Limb (tissue), 2 donors: ENCODE results near the gene ZMIZ1.
"Not testable (repeated sequence)": the region's sequence is repeated elsewhere in the genome, so short reads cannot be mapped to it uniquely, and the experiment has no call there.

Source experiments
- DNase-seq, 2 donors: peaks; one replicate each; pipeline ENCODE4 v3.0.0-alpha.2; 2016; ENCODE audit errors: extremely low spot score in 2 of 2

Gene ZMIZ1

GRCh38 chr10:79318369-79318768 is 249.6 kb downstream of the ZMIZ1 start:
- DNase-seq = no peak

GRCh38 chr10:79319115-79319771 is 250.5 kb downstream of the ZMIZ1 start:
- no peak for DNase-seq

- DNase-seq = no peak
Observed at GRCh38 chr10:79320316-79320715, 251.6 kb downstream of the ZMIZ1 start.

- DNase-seq = no peak
Observed at GRCh38 chr10:79320820-79321493, 252.2 kb downstream of the ZMIZ1 start.

- DNase-seq = no peak
Observed at GRCh38 chr10:79321494-79321882, 252.7 kb downstream of the ZMIZ1 start.

- no peak for DNase-seq
Observed at GRCh38 chr10:79321951-79322350, 253.2 kb downstream of the ZMIZ1 start.

- peak; percentile 44 to 52 for DNase-seq
Observed at GRCh38 chr10:79322616-79323543, 254.1 kb downstream of the ZMIZ1 start.

GRCh38 chr10:79323602-79324001 is 254.8 kb downstream of the ZMIZ1 start:
- no peak for DNase-seq

GRCh38 chr10:79324032-79324695 is 255.4 kb downstream of the ZMIZ1 start:
- DNase-seq = no peak

GRCh38 chr10:79326361-79327089 is 257.8 kb downstream of the ZMIZ1 start:
- no peak for DNase-seq

GRCh38 chr10:79327090-79327457 is 258.3 kb downstream of the ZMIZ1 start:
- no peak for DNase-seq

GRCh38 chr10:79328147-79328701 is 259.5 kb downstream of the ZMIZ1 start:
- DNase-seq = no peak

- no peak for DNase-seq
Observed at GRCh38 chr10:79328737-79329504, 260.2 kb downstream of the ZMIZ1 start.

GRCh38 chr10:79329529-79329928 is 260.8 kb downstream of the ZMIZ1 start:
- DNase-seq = no peak

- DNase-seq = no peak
Observed at GRCh38 chr10:79331226-79331625, 262.5 kb downstream of the ZMIZ1 start.

GRCh38 chr10:79331709-79332108 is 262.9 kb downstream of the ZMIZ1 start:
- no peak for DNase-seq

GRCh38 chr10:79332610-79333315 is 264.0 kb downstream of the ZMIZ1 start:
- DNase-seq = not testable (repeated sequence)

GRCh38 chr10:79333513-79333912 is 264.7 kb downstream of the ZMIZ1 start:
- DNase-seq = no peak

GRCh38 chr10:79334573-79334972 is 265.8 kb downstream of the ZMIZ1 start:
- no peak for DNase-seq
